GM18868 (cell line): ENCODE data around the gene CAMK2B.
A peak's percentile ranks its signal among the peaks of the same experiment; 100 is the strongest.
"Not testable (repeated sequence)": the region's sequence is repeated elsewhere in the genome, so short reads cannot be mapped to it uniquely, and the experiment has no call there.

Experiments
- ATAC-seq: cut with Tn5 transposase; IDR thresholded peaks from one replicate; pipeline ENCODE4 v1.9.1; 2021; ENCODE audit warnings: mild to moderate bottlenecking, moderate library complexity; ENCODE audit not compliant: unreplicated experiment

CAMK2B gene

DNA sequence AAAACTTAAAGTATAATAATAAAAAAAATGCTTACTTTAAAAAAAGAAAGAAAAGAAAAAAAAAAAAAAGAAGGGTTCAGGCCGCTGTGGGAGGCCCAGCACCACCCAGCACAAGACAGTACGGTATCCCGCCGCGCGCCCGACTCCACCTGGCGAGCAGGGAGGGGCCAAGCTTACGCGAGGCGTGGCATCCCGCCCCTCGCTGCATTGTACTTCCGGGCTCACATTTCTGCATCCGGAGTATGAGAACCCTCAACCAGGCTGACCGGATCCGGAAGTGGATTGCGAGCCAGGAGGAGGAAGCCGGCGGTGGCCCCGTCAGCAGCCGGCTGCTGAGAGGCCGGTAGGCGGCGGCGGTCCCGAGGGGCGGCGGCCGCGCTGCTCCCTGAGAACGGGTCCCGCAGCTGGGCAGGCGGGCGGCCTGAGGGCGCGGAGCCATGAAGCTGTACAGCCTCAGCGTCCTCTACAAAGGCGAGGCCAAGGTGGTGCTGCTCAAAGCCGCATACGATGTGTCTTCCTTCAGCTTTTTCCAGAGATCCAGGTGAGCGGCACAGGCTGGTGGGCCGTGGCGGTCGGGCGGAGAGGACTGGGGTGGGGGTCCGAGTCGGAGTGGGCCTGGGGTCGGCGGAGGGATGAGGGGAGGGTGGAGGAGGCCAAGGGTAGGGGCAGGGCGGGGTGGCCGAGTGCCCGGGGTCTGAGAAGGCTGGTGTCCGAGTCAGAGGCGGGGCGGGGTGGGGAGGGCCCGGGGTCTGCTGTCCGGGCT lies 124.5 kb downstream of the CAMK2B start, which contains the start of gene YKT6:
Gene YKT6 (plus strand): TSS at position 280 of the 763 bp plus-strand sequence. CDS start 158 bp downstream, at position 438.
- peak; percentile 98 for ATAC-seq

- ATAC-seq = not testable (repeated sequence)
These were observed 125.2 kb downstream of the CAMK2B start for GRCh38 chr7:44200163-44200562.

DNA sequence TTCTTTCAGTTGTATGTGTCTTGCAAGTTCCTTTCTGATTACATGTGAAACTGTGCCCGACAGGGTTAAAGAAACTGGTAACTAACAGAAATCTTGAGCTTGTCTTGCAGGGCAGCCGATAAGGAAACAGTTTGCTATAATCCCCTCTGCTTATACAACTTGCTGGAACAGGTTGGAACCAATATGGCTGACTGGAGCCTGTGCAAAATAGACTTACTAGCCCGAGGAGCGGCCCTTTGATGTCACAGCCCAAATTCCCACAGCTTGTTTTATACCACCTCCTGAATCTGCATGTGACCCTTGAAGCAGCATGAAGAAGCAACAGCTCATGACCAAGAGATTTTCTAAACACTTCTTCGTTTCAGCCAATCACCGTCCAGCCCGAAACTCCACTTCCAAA lies 127.9 kb downstream of the CAMK2B start:
- ATAC-seq = no peak

DNA sequence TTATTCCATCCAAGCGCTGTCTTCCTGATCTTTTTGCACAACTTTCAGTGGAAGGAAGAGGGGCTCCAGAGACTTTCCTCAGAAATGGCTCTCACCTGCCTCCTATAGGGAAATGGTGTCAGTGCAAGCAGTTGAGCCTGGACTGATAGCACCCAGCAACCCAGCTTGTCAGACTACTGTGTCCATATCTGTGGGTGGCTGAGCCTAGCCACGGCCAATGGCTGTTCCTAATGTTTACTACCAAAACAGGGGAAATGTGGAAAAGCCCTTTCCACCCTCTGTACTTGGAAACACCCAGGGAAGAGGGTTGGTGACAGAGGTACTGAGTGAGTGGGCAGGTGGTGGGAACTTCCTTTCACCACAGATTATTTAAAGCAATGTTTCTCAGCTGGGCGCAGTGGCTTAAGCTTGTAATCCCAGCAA lies 128.9 kb downstream of the CAMK2B start:
- ATAC-seq = peak; percentile 49

- ATAC-seq = no peak
These were observed 129.5 kb downstream of the CAMK2B start for GRCh38 chr7:44195889-44196288.

DNA sequence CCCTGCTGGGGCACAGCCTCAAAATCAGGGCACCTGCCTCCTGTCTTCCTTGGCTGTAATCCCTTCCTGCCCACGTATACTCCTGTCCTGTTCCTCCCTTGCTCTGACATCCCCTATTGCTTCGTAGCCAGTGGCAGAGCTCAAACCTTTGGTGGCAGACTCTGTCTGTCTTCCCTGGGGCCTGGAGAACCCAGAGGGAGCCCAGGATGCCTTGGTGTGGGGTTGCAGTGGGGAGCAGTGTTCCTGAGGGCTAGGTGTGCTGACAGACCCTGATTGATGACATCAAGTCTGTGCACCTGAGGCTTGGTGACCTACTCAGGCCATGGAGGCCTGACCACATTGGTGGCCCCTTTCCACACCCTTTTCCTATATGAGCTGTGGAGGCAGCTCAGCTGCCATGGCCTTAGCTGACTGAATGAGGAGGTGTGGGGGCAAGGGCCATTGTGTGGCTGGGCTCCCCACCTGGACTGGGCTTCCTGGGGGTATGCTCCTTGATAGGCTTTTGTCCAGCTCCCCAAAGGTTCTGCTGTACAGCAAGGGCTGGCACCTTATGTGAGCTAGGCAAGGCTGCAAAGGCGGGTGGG lies 130.7 kb downstream of the CAMK2B start:
- no peak for ATAC-seq

DNA sequence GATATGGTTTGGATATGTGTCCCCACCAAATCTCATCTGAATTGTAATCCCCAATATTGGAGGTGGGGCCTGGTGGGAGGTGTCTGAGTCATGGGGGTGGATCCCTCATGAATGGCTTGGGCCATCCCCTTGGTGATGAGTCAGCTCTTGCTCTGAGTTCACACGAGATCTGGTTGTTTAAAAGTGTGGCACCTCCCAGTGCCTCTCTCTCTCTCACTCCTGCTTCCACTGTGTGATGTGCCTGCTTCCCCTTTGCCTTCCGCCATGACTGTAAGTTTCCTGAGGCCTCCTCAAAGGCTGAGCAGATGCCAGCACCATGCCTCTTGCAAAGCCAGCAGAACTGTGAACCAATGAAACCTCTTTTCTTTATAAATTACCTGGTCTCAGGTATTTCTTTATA lies 131.3 kb downstream of the CAMK2B start:
- ATAC-seq = no peak

DNA sequence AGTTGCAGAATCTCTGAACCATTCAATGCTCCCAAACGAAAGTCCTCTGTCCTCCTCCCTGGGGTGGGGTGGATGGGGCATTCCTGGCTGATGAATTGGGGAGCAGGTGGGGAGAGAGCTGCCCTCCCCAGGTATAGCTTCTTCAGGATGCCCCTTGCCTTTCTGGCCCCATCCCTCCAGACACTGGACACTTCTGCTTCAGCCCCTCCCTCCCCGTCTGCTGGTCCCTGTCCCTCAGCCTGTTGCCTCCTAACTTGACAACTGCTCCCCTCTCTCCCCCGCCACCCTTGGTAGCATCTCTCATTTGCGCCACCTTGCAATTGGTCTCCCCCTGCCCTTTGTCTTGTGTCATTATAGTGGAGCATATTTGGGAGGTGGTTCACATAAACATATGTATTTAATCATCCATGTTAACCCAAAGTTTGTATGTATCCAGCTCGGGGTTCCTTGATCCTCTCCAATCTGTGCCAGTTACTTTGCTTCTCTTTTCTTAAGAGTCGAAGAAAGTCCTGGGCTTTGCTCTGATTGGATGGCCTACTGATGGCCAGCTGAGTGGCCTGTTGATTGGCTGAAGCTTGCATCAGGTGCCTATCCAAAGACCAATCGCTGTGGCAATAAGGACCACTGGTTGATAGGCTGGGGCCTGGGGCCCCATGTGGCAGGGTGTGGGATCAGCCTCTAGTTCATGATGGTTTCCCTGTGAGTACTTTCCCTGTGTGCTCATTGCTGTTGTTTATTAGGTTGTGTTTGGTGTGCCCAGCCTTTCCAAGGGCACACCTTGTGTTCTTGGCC lies 132.2 kb downstream of the CAMK2B start:
- ATAC-seq = no peak

DNA sequence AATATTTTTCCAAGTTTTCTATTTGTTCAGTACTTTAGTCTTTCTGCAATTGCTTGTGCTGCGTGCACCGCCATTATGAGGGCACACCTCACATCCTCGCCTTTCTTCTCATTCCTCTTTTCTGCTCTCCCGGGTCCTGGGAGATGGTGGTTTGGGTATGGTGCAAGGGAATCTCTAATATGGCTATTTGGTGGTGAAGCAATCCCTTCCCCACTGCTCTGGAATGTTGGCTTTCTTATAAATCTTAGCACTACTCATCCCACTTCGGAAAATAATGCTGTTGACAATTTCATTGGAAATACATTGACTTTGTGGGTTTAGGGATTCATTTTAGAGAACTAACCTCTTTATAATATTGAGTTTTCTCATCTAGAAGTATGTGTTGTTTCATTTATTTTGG lies 134.2 kb downstream of the CAMK2B start:
- ATAC-seq = no peak

DNA sequence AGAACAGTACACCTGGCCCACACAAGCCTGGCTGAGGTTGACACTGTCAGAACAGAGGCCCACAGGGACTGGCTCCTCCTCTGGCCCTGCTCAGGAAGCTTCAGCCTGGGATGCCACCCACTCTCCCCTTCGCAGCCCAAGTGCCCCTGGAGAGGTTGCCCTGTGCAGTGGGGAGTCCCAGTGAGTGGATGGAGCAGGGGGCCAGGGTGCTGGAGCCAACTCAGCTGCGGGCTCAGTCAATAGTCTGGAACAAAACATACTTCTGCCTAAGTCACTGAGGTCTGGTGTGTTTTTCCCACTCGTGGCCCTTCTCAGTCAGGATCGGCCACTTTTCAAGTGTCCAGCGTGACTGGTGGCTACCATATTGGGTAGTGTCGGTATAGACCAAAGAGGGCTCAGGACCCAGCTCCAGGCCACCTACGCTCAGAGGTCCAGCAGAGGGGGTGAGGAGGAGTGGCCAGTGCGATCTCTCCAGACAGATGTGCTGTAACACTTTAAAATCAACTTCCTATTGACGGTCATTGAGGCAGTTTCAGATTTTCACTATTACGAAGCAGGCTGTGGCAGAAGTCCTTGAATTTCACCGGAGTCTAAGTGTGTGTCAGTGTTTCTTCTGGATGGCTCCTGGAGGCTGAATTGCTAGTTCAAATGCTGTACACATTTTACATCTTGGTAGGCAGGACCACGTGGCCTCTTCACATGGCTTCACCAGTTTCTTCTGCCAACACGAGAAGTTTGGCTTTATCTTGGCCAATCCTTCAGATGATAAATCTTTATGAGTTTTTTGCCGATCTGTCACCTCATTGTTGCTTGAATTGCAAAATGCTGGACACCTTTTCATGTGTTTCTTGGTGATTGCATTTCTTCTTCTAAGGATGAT lies 135.2 kb downstream of the CAMK2B start:
- ATAC-seq = no peak

DNA sequence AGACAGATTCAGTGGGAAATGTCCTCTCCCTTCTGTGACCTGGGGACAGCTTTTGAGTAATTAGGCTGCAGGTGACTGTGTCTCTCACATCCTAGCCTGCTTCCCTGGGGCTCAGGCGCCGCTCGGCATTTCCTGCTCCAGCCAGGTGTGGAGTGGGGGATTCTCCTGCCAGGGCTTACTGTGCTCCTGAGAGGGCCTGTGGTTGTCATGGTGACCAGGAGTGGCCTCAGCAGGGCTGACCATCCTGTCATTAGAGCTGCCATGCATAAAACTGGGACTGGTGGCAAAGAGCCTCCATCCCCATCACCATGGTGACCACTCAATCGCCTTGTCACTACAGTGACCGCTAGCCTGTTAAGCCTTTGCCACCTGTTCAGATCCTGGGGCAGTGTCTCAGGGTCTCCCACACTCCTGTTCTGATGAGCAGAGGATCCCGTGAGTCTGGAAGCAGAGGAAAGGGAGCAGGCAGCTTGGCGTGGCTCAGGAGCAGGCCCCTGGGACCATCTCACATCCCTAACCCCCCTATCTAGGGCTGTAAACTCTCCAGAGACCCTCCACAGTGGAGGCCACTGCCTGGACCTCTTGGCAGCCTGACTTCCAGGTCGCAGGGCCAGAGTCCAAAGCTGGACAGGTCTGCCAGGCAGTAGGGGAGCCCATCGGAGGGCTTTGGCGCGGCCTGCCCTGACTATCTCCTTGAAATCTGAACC lies 136.0 kb downstream of the CAMK2B start, which contains the start of gene GCK:
Gene GCK (minus strand): TSS at position 154 of the 707 bp plus-strand sequence. CDS start 486 bp downstream, outside the sequence.
- no peak for ATAC-seq

DNA sequence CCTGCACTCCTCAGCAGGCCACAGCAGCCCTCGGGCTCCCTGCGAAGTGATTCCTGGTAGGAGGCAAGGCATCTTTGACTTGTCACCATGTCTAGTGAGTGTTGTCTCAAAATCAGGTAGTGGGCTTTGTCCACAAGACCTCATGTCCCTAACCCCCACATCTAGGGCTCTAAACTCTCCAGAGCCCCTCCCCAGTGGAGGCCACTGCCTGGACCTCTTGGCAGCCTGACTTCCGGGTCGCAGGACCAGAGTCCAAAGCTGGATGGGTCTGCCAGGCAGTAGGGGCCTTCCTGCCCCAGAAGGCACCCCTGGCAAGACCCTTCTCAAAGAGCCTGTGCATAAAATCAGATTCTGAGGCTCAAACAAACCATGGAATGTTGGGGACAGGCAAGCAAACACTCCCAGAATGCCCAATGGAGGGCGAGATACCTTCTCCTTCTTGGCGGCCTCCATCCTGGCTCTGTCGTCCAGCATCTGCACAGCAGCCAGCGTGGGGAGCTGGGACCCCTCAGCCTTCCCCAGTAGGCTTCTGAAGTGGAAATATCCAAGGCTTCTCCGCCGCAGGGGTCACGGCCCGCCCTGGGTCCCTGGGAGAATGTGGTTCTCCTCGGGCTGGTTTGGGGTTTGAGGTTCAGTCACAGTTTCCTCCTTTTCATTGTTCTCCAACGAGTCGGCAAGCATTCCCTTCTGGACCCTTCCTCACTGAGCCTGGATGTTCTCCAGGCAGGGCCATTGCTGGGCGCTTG lies 136.7 kb downstream of the CAMK2B start:
- no peak for ATAC-seq

GRCh38 chr7:44187636-44188416 lies 137.6 kb downstream of the CAMK2B start:
- ATAC-seq = no peak

GRCh38 chr7:44186736-44187135 lies 138.7 kb downstream of the CAMK2B start:
- no peak for ATAC-seq

- no peak for ATAC-seq
These were observed 139.7 kb downstream of the CAMK2B start for GRCh38 chr7:44185729-44186128.

GRCh38 chr7:44184873-44185446 lies 140.4 kb downstream of the CAMK2B start:
- ATAC-seq = no peak

DNA sequence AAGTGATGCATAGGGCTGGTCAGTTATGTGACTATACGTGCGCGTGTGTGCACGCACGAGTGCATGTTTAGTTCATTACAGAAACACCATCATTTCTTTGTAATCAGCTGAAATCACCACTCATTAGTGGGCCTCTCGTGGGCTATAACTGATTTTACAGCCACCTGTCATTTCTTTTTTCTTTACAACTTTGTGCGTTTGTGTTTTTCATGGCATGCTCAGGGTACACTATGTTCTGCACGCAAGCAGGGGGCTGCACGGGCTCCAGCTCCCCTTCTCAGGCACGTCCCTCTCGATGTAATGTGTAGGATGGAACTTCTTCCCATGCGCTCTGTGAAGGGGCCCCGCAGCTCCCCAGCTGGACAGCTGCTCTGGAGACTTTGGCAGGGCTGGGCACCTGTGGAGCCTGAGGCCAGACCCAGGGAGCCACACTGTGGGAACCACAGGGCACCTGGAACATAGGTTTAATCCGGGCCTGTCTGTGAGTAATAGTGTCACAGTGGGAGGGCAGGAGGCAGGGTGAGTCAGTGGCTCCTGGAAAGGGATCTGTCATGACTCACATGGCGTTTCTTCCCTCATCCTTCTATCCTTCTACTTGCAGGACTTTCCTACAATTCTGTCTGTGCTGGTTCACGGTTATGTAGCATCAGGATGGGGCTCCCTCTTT lies 141.1 kb downstream of the CAMK2B start:
- no peak for ATAC-seq

GRCh38 chr7:44183386-44183785 lies 142.0 kb downstream of the CAMK2B start:
- no peak for ATAC-seq
